Spleen (tissue), 7 donors: Measurements from ENCODE around the gene LRRC42.

Experiments
- POLR2AphosphoS5 ChIP-seq, 3 donors: sonication (generic); formaldehyde crosslinking; IDR thresholded peaks; one replicate each; pipeline ENCODE4 v1.5.1; 2017; ENCODE audit warnings: antibody characterized with exemption in 3 of 3
- TF ChIP-seq, protein P1 (sequence below), 11 experiments: fragments of 200-600 bp in 7 of 11; fragments of 450-650 bp in 4 of 11; sonication (generic) in 4 of 11; IDR thresholded peaks in 8 of 11; conservative IDR thresholded peaks in 3 of 11; 1 replicate in 7 of 11; 2 replicates in 4 of 11; pipeline versions ENCODE4 v1.4.0 to v1.8.0; 2016 to 2021; ENCODE audit warnings: antibody characterized with exemption in 11 of 11, inconsistent platforms in 4 of 11, mild to moderate bottlenecking in 1 of 11
- donor health status: DM: no; HTN: no; CAD: no; lungs with moderate emphysema.
- donor health status: DM: no; HTN: no; CAD: no.
- donor health status: DM: no; HTN: no; CAD: no.

DNA sequence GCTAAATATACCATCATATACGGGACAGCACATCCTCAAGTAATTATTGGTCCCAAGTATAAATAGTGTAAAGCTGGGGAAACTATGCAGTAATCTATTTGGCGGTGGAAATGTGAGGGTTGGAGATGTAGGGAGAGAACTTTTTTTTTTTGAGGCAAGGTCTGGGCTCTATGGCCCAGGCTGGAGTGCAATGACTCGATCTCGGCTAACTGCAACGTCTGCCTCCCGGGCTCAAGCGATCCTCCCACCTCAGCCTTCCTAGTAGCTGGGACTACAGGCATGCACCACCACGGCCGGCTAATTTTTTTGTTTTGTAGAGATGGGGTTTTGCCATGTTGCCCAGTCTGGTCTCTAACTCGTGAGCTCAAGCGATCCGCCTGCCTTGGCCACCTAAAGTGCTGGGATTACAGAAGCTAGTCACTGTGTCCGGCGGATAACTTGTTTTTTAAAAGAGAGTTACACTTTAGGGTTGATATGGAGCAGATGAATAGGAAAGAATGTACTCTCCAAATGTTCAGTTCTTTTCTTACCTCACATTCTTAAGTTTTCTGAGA is 2.6 kb upstream of the LRRC42 start:
- TF ChIP-seq, protein P1, sequence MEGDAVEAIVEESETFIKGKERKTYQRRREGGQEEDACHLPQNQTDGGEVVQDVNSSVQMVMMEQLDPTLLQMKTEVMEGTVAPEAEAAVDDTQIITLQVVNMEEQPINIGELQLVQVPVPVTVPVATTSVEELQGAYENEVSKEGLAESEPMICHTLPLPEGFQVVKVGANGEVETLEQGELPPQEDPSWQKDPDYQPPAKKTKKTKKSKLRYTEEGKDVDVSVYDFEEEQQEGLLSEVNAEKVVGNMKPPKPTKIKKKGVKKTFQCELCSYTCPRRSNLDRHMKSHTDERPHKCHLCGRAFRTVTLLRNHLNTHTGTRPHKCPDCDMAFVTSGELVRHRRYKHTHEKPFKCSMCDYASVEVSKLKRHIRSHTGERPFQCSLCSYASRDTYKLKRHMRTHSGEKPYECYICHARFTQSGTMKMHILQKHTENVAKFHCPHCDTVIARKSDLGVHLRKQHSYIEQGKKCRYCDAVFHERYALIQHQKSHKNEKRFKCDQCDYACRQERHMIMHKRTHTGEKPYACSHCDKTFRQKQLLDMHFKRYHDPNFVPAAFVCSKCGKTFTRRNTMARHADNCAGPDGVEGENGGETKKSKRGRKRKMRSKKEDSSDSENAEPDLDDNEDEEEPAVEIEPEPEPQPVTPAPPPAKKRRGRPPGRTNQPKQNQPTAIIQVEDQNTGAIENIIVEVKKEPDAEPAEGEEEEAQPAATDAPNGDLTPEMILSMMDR (IDR thresholded peaks at IDR 0.05 in 8 of 11, conservative IDR thresholded peaks at IDR 0.05 in 3 of 11) = no peak
- no peak for TF ChIP-seq POLR2AphosphoS5 (IDR thresholded peaks at IDR 0.05)
